Endothelial cell (in vitro differentiated cells): ENCODE data around the gene SBF2. TPM values are rescaled to one million over a fixed set of nuclear protein-coding genes. Genes with fewer than 3 reads are reported as not detected.
A peak's percentile ranks its signal among the peaks of the same experiment; 100 is the strongest.

Source experiments
- DNase-seq: peaks from one replicate; pipeline ENCODE4 v3.0.0; 2021; ENCODE audit warnings: low spot score
- H3K27ac Mint-ChIP-seq: one replicate; pipeline ENCODE4 v1.8.0; 2021; ENCODE audit warnings: mixed read lengths, inconsistent platforms; ENCODE audit not compliant: unreplicated experiment
- H3K27me3 Mint-ChIP-seq: one replicate; pipeline ENCODE4 v1.8.0; 2021; ENCODE audit warnings: mild to moderate bottlenecking, moderate library complexity, mixed read lengths, inconsistent platforms; ENCODE audit not compliant: unreplicated experiment
- H3K36me3 Mint-ChIP-seq: one replicate; pipeline ENCODE4 v1.8.0; 2021; ENCODE audit warnings: mild to moderate bottlenecking, low read depth, mixed read lengths, inconsistent platforms; ENCODE audit not compliant: unreplicated experiment
- H3K4me1 Mint-ChIP-seq: one replicate; pipeline ENCODE4 v1.8.0; 2021; ENCODE audit warnings: mild to moderate bottlenecking, mixed read lengths, inconsistent platforms; ENCODE audit not compliant: unreplicated experiment
- H3K4me3 Mint-ChIP-seq: one replicate; pipeline ENCODE4 v1.8.0; 2021; ENCODE audit warnings: mild to moderate bottlenecking, mixed read lengths, inconsistent platforms; ENCODE audit not compliant: unreplicated experiment
- H3K9me3 Mint-ChIP-seq: one replicate; pipeline ENCODE4 v1.8.0; 2021; ENCODE audit warnings: mixed read lengths, inconsistent platforms; ENCODE audit not compliant: unreplicated experiment
- total RNA-seq: library from RNA; stranded (reverse); fragmentation: NEBNext Ultra II Directional; extraction: Animal tissue kit (Norgen Biotek cat#: 25700); gene quantifications from one replicate; pipeline ENCODE4 v1.2.1, GENCODE V29; 2021; ENCODE audit not compliant: unreplicated experiment
- TF ChIP-seq, protein P1 (sequence below): fragments of 200-600 bp; sonication (generic); IDR thresholded peaks from one replicate; pipeline ENCODE4 v1.5.0; 2021; ENCODE audit warnings: antibody characterized with exemption; ENCODE audit not compliant: unreplicated experiment

Gene SBF2
- total RNA-seq, 1 donor from 2014 or later, result 40.8 TPM

DNA sequence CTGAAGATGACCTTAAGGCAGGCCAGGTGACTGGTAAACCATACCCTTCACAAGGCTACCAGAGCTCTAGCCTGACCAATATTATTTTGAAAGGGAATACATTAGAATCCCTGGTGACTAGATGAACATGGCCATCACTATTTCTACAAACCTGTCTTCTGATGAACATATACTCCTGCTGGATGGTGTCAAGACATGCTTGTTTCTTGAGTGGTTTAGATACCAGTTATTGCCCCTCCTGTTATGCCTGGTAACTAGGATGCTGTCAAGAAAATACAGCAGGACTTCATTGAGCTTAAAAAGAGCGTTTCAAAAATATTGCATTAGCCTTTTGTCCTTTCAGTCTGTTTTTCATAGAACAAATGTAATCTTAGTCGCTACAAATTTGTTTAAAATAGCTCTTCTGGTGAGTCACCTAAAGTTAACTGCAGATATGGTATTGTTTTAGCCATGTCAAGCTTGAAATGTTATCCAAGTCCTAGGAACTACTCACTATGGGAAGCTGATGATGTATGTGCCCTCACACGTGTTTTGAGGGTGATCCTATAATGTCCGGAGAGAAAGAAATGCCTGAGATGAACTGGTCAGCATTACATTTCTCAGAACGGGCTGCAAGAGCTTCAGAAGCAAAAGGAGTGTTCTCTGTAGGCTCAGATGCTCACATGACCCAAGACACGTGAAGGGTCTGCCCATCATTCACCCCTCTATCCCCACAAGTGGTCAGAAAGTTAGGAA, 31.4 kb upstream of the SBF2 start:
- H3K9me3 Mint-ChIP-seq, result no peaks in the 10 kb centered on the region
- TF ChIP-seq, protein P1, sequence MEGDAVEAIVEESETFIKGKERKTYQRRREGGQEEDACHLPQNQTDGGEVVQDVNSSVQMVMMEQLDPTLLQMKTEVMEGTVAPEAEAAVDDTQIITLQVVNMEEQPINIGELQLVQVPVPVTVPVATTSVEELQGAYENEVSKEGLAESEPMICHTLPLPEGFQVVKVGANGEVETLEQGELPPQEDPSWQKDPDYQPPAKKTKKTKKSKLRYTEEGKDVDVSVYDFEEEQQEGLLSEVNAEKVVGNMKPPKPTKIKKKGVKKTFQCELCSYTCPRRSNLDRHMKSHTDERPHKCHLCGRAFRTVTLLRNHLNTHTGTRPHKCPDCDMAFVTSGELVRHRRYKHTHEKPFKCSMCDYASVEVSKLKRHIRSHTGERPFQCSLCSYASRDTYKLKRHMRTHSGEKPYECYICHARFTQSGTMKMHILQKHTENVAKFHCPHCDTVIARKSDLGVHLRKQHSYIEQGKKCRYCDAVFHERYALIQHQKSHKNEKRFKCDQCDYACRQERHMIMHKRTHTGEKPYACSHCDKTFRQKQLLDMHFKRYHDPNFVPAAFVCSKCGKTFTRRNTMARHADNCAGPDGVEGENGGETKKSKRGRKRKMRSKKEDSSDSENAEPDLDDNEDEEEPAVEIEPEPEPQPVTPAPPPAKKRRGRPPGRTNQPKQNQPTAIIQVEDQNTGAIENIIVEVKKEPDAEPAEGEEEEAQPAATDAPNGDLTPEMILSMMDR, result no peak
- H3K4me3 Mint-ChIP-seq, result no peak overlapping the region
- DNase-seq, result no peak
- no peaks in the 10 kb centered on the region for H3K36me3 Mint-ChIP-seq
- H3K4me1 Mint-ChIP-seq, result peaks cover 29% of the 10 kb centered on the region
- H3K27ac Mint-ChIP-seq, result no peak overlapping the region
- no peaks in the 10 kb centered on the region for H3K27me3 Mint-ChIP-seq

DNA sequence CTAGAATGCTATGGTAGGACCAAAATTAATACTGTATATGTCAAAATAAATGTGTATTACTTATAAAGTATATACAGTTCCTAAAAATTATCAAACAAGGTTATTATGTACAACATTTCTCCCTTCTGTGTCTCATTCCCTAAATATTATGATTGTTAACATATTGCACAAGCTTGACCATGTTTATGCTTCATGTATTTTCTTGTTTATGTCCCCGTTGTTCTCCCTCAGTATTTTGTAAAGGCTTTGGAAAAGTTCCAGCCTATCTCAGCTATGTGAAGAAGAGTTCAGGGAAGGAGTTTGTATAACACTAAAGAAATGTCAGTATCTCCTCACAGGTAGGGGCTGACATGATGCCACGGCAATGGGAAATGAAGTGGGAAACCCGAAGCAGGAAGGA, 30.5 kb upstream of the SBF2 start:
- no peak overlapping the region for H3K27ac Mint-ChIP-seq
- no peaks in the 10 kb centered on the region for H3K27me3 Mint-ChIP-seq
- no peaks in the 10 kb centered on the region for H3K9me3 Mint-ChIP-seq
- no peak overlapping the region for H3K4me3 Mint-ChIP-seq
- no peaks in the 10 kb centered on the region for H3K36me3 Mint-ChIP-seq
- DNase-seq, result no peak
- TF ChIP-seq, protein P1, result no peak
- peaks cover 29% of the 10 kb centered on the region for H3K4me1 Mint-ChIP-seq

DNA sequence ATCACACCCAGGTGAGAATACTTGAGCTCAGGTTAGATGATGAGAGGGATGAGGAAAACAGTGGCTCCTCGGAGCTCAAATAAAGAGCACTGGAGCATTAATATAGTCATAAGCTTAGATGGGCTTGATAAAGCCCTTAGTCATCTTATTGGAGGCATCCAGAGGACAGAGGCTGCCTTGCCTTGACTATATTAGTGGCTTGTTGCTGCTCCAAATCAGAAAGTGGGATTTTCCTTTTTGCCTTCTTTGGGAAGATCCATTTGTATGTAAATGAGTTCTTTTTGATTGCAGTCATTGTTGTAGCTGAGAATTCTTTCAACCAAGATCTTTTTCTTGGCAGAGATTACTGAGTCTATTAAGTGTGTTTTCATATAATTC, 29.8 kb upstream of the SBF2 start:
- H3K27me3 Mint-ChIP-seq, result no peaks in the 10 kb centered on the region
- no peak for DNase-seq
- TF ChIP-seq, protein P1, result no peak
- H3K4me3 Mint-ChIP-seq, result no peak overlapping the region
- peaks cover 29% of the 10 kb centered on the region for H3K4me1 Mint-ChIP-seq
- H3K36me3 Mint-ChIP-seq, result no peaks in the 10 kb centered on the region
- no peak overlapping the region for H3K27ac Mint-ChIP-seq
- no peaks in the 10 kb centered on the region for H3K9me3 Mint-ChIP-seq

DNA sequence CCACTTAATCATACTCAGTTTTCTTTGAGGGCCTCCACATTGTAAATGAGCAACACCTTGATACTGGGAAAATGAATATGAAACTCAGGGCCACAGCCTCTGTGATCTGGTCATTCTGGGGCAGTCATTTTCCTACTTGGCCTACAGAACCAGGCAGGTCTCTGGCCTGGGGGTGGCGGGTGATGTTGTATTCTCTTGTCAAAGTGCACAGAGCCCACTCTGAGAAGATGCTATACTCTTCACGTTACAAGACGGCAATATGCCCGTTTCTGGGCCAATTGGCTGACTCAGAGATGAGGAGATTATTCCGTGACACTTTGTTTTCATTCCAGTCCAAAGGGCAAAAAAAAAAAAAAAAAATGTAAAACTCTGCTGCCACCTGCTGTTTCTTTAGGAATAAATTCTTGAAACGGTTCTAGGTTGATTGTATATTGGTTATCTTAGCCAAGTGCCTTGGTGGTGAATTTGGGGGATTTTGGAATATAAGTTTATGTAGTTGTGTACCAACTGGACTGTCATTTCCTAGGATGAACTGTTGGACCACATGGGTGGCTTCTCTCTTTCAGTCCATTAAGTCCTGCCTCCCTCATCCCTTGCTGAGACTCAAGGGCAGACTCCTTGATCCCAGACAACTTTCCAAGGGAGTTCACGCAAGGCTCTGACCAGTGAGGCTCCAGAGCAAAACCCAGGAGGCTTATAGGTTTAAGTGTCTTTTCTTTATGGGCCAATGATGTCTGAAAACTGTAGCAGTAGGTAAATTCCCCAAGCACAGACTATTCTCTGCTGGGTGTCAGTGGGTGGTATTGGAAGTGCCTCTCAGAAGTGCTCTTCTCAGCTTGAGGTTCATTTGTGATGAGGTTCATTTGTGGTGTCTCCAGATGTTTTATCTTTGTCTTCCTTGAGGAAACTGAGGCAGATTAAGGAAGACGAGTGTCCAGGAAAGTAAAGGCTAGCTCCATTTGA, 29.1 kb upstream of the SBF2 start:
- TF ChIP-seq, protein P1, result peak; percentile 57
- H3K9me3 Mint-ChIP-seq, result no peaks in the 10 kb centered on the region
- H3K27ac Mint-ChIP-seq, result no peak overlapping the region
- no peaks in the 10 kb centered on the region for H3K36me3 Mint-ChIP-seq
- peak; percentile 10 for DNase-seq
- H3K4me1 Mint-ChIP-seq, result peaks cover 22% of the 10 kb centered on the region
- no peaks in the 10 kb centered on the region for H3K27me3 Mint-ChIP-seq
- H3K4me3 Mint-ChIP-seq, result no peak overlapping the region
